Testis (tissue), 2 donors: ENCODE results near the gene TGFA.

ENCODE experiments used
- POLR2A ChIP-seq: fragments of 450-650 bp; IDR thresholded peaks from one replicate; pipeline ENCODE4 v1.6.1; 2017; ENCODE audit warnings: antibody characterized with exemption, mild to moderate bottlenecking, moderate library complexity
- TF ChIP-seq, protein P1 (sequence below), 3 experiments: fragments of 450-650 bp in 2 of 3; fragments of 200-600 bp in 1 of 3; sonication (generic) in 1 of 3; IDR thresholded peaks; one replicate each; pipeline ENCODE4 v1.5.1; 2016 to 2019; ENCODE audit warnings: antibody characterized with exemption in 3 of 3, mild to moderate bottlenecking in 2 of 3, moderate library complexity in 1 of 3

GRCh38 chr2:70435138-70435537 is 118.5 kb downstream of the TGFA start:
- TF ChIP-seq, protein P1, sequence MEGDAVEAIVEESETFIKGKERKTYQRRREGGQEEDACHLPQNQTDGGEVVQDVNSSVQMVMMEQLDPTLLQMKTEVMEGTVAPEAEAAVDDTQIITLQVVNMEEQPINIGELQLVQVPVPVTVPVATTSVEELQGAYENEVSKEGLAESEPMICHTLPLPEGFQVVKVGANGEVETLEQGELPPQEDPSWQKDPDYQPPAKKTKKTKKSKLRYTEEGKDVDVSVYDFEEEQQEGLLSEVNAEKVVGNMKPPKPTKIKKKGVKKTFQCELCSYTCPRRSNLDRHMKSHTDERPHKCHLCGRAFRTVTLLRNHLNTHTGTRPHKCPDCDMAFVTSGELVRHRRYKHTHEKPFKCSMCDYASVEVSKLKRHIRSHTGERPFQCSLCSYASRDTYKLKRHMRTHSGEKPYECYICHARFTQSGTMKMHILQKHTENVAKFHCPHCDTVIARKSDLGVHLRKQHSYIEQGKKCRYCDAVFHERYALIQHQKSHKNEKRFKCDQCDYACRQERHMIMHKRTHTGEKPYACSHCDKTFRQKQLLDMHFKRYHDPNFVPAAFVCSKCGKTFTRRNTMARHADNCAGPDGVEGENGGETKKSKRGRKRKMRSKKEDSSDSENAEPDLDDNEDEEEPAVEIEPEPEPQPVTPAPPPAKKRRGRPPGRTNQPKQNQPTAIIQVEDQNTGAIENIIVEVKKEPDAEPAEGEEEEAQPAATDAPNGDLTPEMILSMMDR (IDR thresholded peaks at IDR 0.05) = no peak
- TF ChIP-seq POLR2A = no peak
